ENCODE data around the gene DEDD. TPM values are rescaled to one million over a fixed set of nuclear protein-coding genes. Genes with fewer than 3 reads are reported as not detected.

Gene DEDD
- polyA plus RNA-seq, 2 of the 4 experiments (the other 2 are of a cell fraction): 25.3 to 38.4 TPM

GRCh38 chr1:161088587-161089110 is 43.8 kb downstream of the DEDD start:
- ChIA-PET POLR2A (interaction anchor here (0.6 kb wide), 1 partner anchor 17 kb away, joined by 3 read pairs; no protein-coding TSS in a partner anchor), CTCF (interaction anchor here (0.6 to 12.7 kb wide), 4 partner anchors 8 to 219 kb away, joined by 3 to 167 read pairs (median 39); partner anchors contain the start of genes ARHGAP30, KLHDC9 and USF1)
- Histone ChIP-seq H3K27ac (peak overlapping the region; percentile 62 to 78), H3K9me3 (no peaks in the 10 kb centered on the region), H3K4me2 (no peak overlapping the region), H3K4me3 (no peak overlapping the region), H3K4me1 (peaks cover 58% of the 10 kb centered on the region)
- WGBS (ENCODE audit: missing lambda C conversion rate): 54% methylated on average over 3 of the region's 3 CpGs
- DNase-seq (ENCODE audit: low read depth in 1 of 2, low spot score in 1 of 2): no peak
- ATAC-seq: peak; percentile 41 to 44; a peak in 5 of 6 replicates
- no peak for FAIRE-seq
- TF ChIP-seq KDM5A (IDR thresholded peaks at IDR 0.05): no peak
- no peak for TF ChIP-seq ZSCAN20 (CRISPR knock-in tag; IDR thresholded peaks at IDR 0.05)
- no peak for TF ChIP-seq FOSL2 (IDR thresholded peaks at IDR 0.05)
- TF ChIP-seq FOSL2 (CRISPR knock-in tag; IDR thresholded peaks at IDR 0.05): 0 out of 2 replicates have a peak, but pooled peaks have one; percentile 19

- no peak overlapping the region for H3K4me2 ChIP-seq
- ChIA-PET CTCF (interaction anchor here (0.9 to 12.7 kb wide), 7 partner anchors 11 to 93 kb away, joined by 3 to 167 read pairs (median 4); partner anchors contain the start of genes ARHGAP30 and KLHDC9), POLR2A (no interaction called here)
- no peaks in the 10 kb centered on the region for H3K9me3 ChIP-seq
- no peak for FAIRE-seq
- ATAC-seq: no peak
- H3K4me3 ChIP-seq: no peak overlapping the region
- WGBS (ENCODE audit: missing lambda C conversion rate): 54% methylated on average over 3 of the region's 4 CpGs
- no peak for DNase-seq (ENCODE audit: low read depth in 1 of 2, low spot score in 1 of 2)
- H3K27ac ChIP-seq: peak overlapping the region; percentile 88; a peak in 5 of 6 replicates
- H3K4me1 ChIP-seq: peaks cover 61% of the 10 kb centered on the region
- TF ChIP-seq RFX5 (IDR thresholded peaks at IDR 0.05) (no peak), ELK1 (IDR thresholded peaks at IDR 0.05; ENCODE audit: low read depth, low read length) (no peak), ZNF302 (CRISPR knock-in tag; IDR thresholded peaks at IDR 0.05) (no peak), CBX2 (IDR thresholded peaks at IDR 0.05; ENCODE audit: borderline replicate concordance, low read depth) (no peak), BCL3 (IDR thresholded peaks at IDR 0.05) (no peak), MAZ (IDR thresholded peaks at IDR 0.05; ENCODE audit: borderline replicate concordance, low read depth, low read length) (no peak), NR3C1 (IDR thresholded peaks at IDR 0.05) (no peak), HOXB5 (CRISPR knock-in tag; IDR thresholded peaks at IDR 0.05) (no peak)
These were observed 46.0 kb downstream of the DEDD start for GRCh38 chr1:161086457-161086856.

- Histone ChIP-seq H3K4me2 (peak overlapping the region; percentile 69), H3K4me3 (no peak overlapping the region), H3K9me3 (no peaks in the 10 kb centered on the region), H3K4me1 (peaks cover 66% of the 10 kb centered on the region), H3K27ac (peak overlapping the region; percentile 88)
- no peak for DNase-seq (ENCODE audit: low read depth in 1 of 2, low spot score in 1 of 2)
- no peak for FAIRE-seq
- ChIA-PET CTCF (interaction anchor here (0.6 to 12.7 kb wide), 9 partner anchors 12 to 92 kb away, joined by 3 to 167 read pairs (median 4); partner anchors contain the start of genes ARHGAP30 and KLHDC9), POLR2A (no interaction called here)
- TF ChIP-seq MAFK (IDR thresholded peaks at IDR 0.05; ENCODE audit: partially characterized antibody): no peak
- no peak for TF ChIP-seq ATOH8 (CRISPR knock-in tag; IDR thresholded peaks at IDR 0.05; ENCODE audit: low read depth)
- TF ChIP-seq RNF2 (IDR thresholded peaks at IDR 0.05; ENCODE audit: borderline replicate concordance, low read depth): no peak
- no peak for TF ChIP-seq HDAC2 (IDR thresholded peaks at IDR 0.05)
- no peak for TF ChIP-seq ZNF302 (CRISPR knock-in tag; IDR thresholded peaks at IDR 0.05)
- TF ChIP-seq HOXA7 (CRISPR knock-in tag; IDR thresholded peaks at IDR 0.05): no peak
- TF ChIP-seq FOSB (CRISPR knock-in tag; IDR thresholded peaks at IDR 0.05): no peak
- no peak for TF ChIP-seq ZSCAN20 (CRISPR knock-in tag; IDR thresholded peaks at IDR 0.05)
- TF ChIP-seq JUN (IDR thresholded peaks at IDR 0.05): no peak
- TF ChIP-seq NR3C1 (IDR thresholded peaks at IDR 0.05): no peak
- TF ChIP-seq RARB (CRISPR knock-in tag; IDR thresholded peaks at IDR 0.05): no peak
- no peak for TF ChIP-seq CBX8 (IDR thresholded peaks at IDR 0.05)
- TF ChIP-seq ZC3H11A (IDR thresholded peaks at IDR 0.05): no peak
- no peak for TF ChIP-seq REST (IDR thresholded peaks at IDR 0.05)
- no peak for TF ChIP-seq BHLHE40 (IDR thresholded peaks at IDR 0.05; ENCODE audit: low read depth, low read length)
- TF ChIP-seq CTCF (IDR thresholded peaks at IDR 0.05): no peak
- WGBS (ENCODE audit: missing lambda C conversion rate): 62% methylated on average over 2 of the region's 2 CpGs
- no peak for ATAC-seq
These were observed 47.3 kb downstream of the DEDD start for GRCh38 chr1:161085165-161085564.

All from A549 (cell line).